A673 (cell line): ENCODE data around the gene HRH1. TPM values are rescaled to one million over a fixed set of nuclear protein-coding genes. Genes with fewer than 3 reads are reported as not detected.

ENCODE experiments used
- BruUV-seq: library from RNA; stranded (reverse); fragments of 400-500 nt; replicated peaks from 2 replicates; lab custom pipeline; 2021; lab: Mats Ljungman, UMichigan
- CTCF ChIA-PET: fragments of 300-600 bp; sonication (Branson Sonifier 250); formaldehyde crosslinking; loops from one replicate; lab custom pipeline; 2022; ENCODE audit warnings: antibody characterized with exemption; lab: Charles Lee
- POLR2A ChIA-PET: fragments of 300-600 bp; sonication (Branson Sonifier 250); formaldehyde crosslinking; loops from one replicate; lab custom pipeline; 2022; ENCODE audit warnings: antibody characterized with exemption; ENCODE audit not compliant: low non-redundant PET; lab: Charles Lee
- DNase-seq: peaks from one replicate; pipeline ENCODE4 v3.0.0-alpha.2; 2015; ENCODE audit warnings: low spot score
- H3K27ac ChIP-seq: fragments of 200-600 bp; sonication (generic); 2 replicates; pipeline ENCODE4 v1.5.1; 2016; ENCODE audit warnings: mixed run types, low read depth, mild to moderate bottlenecking, mixed read lengths, antibody characterized with exemption, low read length; ENCODE audit not compliant: poor library complexity, severe bottlenecking
- H3K27me3 ChIP-seq: fragments of 200-600 bp; sonication (generic); replicated peaks from 2 replicates; pipeline ENCODE4 v1.6.1; 2017; ENCODE audit warnings: mixed run types, low read depth, mild to moderate bottlenecking, mixed read lengths, antibody characterized with exemption, low read length; ENCODE audit not compliant: insufficient read depth, poor library complexity
- H3K36me3 ChIP-seq: fragments of 200-600 bp; sonication (generic); 2 replicates; pipeline ENCODE4 v1.6.1; 2016; ENCODE audit warnings: mixed run types, mild to moderate bottlenecking, mixed read lengths, antibody characterized with exemption, low read length; ENCODE audit not compliant: insufficient read depth, poor library complexity, severe bottlenecking
- H3K4me1 ChIP-seq: fragments of 200-600 bp; sonication (generic); 2 replicates; pipeline ENCODE4 v1.6.1; 2017; ENCODE audit warnings: mixed run types, mild to moderate bottlenecking, mixed read lengths, antibody characterized with exemption, low read length; ENCODE audit not compliant: insufficient read depth, poor library complexity, severe bottlenecking
- H3K4me3 ChIP-seq: fragments of 200-600 bp; sonication (generic); 2 replicates; pipeline ENCODE4 v1.5.1; 2016; ENCODE audit warnings: low read depth, mixed run types, mild to moderate bottlenecking, mixed read lengths, low read length; ENCODE audit not compliant: poor library complexity, severe bottlenecking
- H3K9me3 ChIP-seq: fragments of 200-600 bp; sonication (generic); 2 replicates; pipeline ENCODE4 v1.6.1; 2016; ENCODE audit warnings: mixed run types, low read depth, mild to moderate bottlenecking, mixed read lengths, antibody characterized with exemption, low read length; ENCODE audit not compliant: poor library complexity, severe bottlenecking
- EZH2 ChIP-seq: fragments of 200-600 bp; sonication (generic); IDR thresholded peaks from 2 replicates; pipeline ENCODE4 v1.6.1; 2017; ENCODE audit warnings: borderline replicate concordance, low read depth, mild to moderate bottlenecking, mixed read lengths, antibody characterized with exemption, low read length; ENCODE audit not compliant: poor library complexity, severe bottlenecking
- intact Hi-C: fragments of 100-400 bp; cut with micrococcal nuclease; formaldehyde crosslinking; loops from one replicate; pipeline ENCODE4 v1.10.0; 2022; ENCODE audit not compliant: unreplicated experiment
- total RNA-seq: library from RNA; stranded (reverse); gene quantifications from 2 replicates; pipeline ENCODE4 v1.2.3, GENCODE V29; 2021
- TF ChIP-seq, protein P1 (sequence below): fragments of 300-800, 200-600 bp; sonication (generic); conservative IDR thresholded peaks from 2 replicates; pipeline ENCODE4 v1.5.1; 2017; ENCODE audit warnings: low read depth, mild to moderate bottlenecking, antibody characterized with exemption, low read length, moderate library complexity, mixed read lengths

The HRH1 gene
- total RNA-seq, 1 experiment from 2014 or later = 0.92 TPM

DNA sequence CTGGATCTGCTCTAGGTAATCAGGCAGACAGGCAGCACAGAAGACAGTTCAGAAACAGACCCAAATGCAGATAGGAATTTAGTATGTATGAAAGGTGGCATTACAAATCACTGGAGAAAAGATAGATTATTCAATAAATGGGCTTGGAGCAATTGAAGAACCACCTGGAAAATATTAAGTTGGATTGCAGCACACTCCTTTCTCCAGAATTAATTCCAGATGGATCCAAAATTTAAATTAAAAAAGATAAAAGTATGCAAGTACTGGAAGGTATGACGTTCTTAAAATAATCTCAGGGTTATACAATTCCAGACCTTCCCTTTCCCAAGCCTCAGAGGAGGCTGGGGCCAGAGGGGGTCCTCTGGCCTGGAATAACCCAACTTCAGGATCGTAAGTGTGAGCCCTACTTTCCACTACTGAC lies 32.5 kb downstream of the HRH1 start:
- no TSS peak for BruUV-seq
- Histone ChIP-seq H3K4me1 (no peaks in the 10 kb centered on the region), H3K9me3 (no peaks in the 10 kb centered on the region), H3K27me3 (no peaks in the 10 kb centered on the region), H3K4me3 (no peak overlapping the region), H3K36me3 (no peaks in the 10 kb centered on the region), H3K27ac (no peak overlapping the region)
- DNase-seq = no peak
- ChIA-PET POLR2A (no interaction called here), CTCF (no interaction called here)
- intact Hi-C loops = no loop called here
- no peak for TF ChIP-seq EZH2
- TF ChIP-seq, protein P1, sequence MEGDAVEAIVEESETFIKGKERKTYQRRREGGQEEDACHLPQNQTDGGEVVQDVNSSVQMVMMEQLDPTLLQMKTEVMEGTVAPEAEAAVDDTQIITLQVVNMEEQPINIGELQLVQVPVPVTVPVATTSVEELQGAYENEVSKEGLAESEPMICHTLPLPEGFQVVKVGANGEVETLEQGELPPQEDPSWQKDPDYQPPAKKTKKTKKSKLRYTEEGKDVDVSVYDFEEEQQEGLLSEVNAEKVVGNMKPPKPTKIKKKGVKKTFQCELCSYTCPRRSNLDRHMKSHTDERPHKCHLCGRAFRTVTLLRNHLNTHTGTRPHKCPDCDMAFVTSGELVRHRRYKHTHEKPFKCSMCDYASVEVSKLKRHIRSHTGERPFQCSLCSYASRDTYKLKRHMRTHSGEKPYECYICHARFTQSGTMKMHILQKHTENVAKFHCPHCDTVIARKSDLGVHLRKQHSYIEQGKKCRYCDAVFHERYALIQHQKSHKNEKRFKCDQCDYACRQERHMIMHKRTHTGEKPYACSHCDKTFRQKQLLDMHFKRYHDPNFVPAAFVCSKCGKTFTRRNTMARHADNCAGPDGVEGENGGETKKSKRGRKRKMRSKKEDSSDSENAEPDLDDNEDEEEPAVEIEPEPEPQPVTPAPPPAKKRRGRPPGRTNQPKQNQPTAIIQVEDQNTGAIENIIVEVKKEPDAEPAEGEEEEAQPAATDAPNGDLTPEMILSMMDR = no peak

DNA sequence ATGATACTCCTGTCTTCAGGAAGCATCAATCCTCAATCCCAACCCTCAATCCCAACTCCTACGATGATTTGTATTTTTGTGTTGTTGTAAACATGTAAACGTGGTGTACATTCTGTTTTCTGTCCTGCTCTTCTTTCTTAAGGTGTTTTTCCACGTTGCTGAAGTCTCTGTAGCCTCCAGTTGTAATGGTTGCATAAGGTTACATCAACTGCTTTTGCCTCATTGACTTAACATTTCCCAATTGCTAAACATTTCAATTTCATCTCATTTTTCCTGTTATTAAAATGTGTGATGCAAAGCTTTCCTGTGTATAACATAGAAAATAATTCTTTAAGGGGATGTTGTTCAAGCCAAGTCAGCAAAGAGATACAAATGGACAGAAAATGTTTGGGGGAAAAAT lies 33.4 kb downstream of the HRH1 start:
- no peaks in the 10 kb centered on the region for H3K9me3 ChIP-seq
- CTCF ChIA-PET = no interaction called here
- BruUV-seq = no TSS peak

DNA sequence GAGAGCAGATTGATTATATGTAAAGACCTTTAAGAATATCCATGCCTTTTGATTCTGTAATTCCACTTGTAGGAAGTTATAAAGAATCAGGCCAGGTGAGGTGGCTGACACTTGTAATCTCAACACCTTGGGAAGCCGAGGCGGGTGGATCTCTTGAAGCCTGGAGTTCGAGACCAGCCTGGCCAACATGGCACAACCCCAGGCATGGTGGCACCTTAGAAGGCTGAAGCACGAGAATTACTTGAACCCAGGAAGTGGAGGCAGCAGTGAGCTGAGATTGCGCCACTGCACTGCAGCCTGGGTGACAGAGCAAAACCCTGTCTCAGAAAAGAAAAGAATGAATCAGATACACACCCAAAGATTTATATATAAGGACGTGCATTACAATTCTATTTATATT lies 33.9 kb downstream of the HRH1 start:
- ChIA-PET CTCF (no interaction called here), POLR2A (no interaction called here)
- Histone ChIP-seq H3K27ac (no peak overlapping the region), H3K27me3 (no peaks in the 10 kb centered on the region), H3K4me1 (no peaks in the 10 kb centered on the region), H3K9me3 (no peaks in the 10 kb centered on the region), H3K4me3 (no peak overlapping the region), H3K36me3 (no peaks in the 10 kb centered on the region)
- no peak for DNase-seq
- intact Hi-C loops = no loop called here
- BruUV-seq = no TSS peak
- no peak for TF ChIP-seq EZH2
- TF ChIP-seq, protein P1 = no peak

More for the DNA sequence above, 33.4 kb downstream of the HRH1 start:
- Histone ChIP-seq H3K27ac (no peak overlapping the region), H3K36me3 (no peaks in the 10 kb centered on the region), H3K27me3 (no peaks in the 10 kb centered on the region), H3K4me1 (no peaks in the 10 kb centered on the region), H3K4me3 (no peak overlapping the region)
- POLR2A ChIA-PET = no interaction called here
- TF ChIP-seq, protein P1 = no peak
- no peak for TF ChIP-seq EZH2
- no peak for DNase-seq
- intact Hi-C loops = no loop called here
